GM12873 (cell line): ENCODE results near the gene NRTN.

Experiments
- CTCF ChIP-seq: IDR thresholded peaks from 2 replicates; pipeline ENCODE4 v1.5.1; 2012; ENCODE audit warnings: low read depth, mild to moderate bottlenecking, moderate library complexity, low read length, control low read depth; ENCODE audit not compliant: insufficient read depth; ENCODE audit errors: missing control alignments

Gene NRTN

GRCh38 chr19:5792224-5792623 is 12.6 kb upstream of the NRTN start:
- TF ChIP-seq CTCF = no peak

GRCh38 chr19:5793188-5793587 is 11.7 kb upstream of the NRTN start:
- no peak for TF ChIP-seq CTCF

DNA sequence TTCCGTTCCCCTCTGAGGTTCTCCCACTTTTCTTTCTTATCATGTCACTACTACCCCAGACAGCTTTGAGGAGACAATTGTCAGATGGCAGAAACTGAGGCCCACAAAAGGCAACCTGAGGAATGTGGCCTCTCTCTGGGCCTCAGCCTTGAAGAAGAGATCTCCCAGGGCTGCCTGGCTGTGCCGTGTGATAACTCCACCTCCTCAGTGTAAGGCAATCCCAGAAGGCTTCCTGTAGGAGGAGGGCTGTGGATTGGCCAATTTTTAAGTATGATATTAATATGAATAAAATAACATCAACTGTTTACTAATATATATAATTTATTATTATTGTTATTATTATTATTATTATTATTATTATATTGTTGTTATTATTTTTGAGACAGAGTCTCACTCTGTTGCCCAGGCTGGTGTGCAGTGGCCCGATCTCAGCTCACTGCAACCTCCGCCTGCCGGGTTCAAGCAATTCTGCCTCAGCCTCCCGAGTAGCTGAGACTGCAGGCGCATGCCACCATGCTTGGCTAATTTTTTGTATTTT is 9.4 kb upstream of the NRTN start:
- no peak for TF ChIP-seq CTCF

- no peak for TF ChIP-seq CTCF
These were observed 6.6 kb upstream of the NRTN start for GRCh38 chr19:5798244-5798643.

GRCh38 chr19:5799247-5800241 is 5.3 kb upstream of the NRTN start:
- TF ChIP-seq CTCF = no peak

GRCh38 chr19:5800361-5801270 is 4.3 kb upstream of the NRTN start:
- TF ChIP-seq CTCF = no peak
